Spleen (tissue), 11 donors: ENCODE results near the gene ADAMTS3. TPM values are rescaled to one million over a fixed set of nuclear protein-coding genes. Genes with fewer than 3 reads are reported as not detected.

Experiments
- DNase-seq: peaks from one replicate; pipeline ENCODE4 v3.0.0-alpha.2; 2020
- H3K27ac ChIP-seq, 8 donors: fragments of 200-600 bp; sonication (generic) in 7 of 8; 1 replicate in 4 of 8; 2 replicates in 4 of 8; pipeline versions ENCODE4 v1.5.0 to v1.8.0; 2016 to 2021; ENCODE audit warnings: inconsistent platforms in 4 of 8, mild to moderate bottlenecking in 4 of 8, moderate library complexity in 1 of 8
- H3K27me3 ChIP-seq, 7 donors: fragments of 200-600 bp; sonication (generic) in 6 of 7; replicated peaks in 1 of 7; 1 replicate in 4 of 7; 2 replicates in 3 of 7; pipeline versions ENCODE4 v1.5.0 to v1.8.0; 2016 to 2021; ENCODE audit warnings: inconsistent platforms in 3 of 7, mild to moderate bottlenecking in 1 of 7
- H3K36me3 ChIP-seq, 6 donors: fragments of 200-600 bp; sonication (generic) in 5 of 6; 1 replicate in 4 of 6; 2 replicates in 2 of 6; pipeline versions ENCODE4 v1.5.0 to v1.8.0; 2016 to 2021; ENCODE audit warnings: inconsistent platforms in 2 of 6
- H3K4me1 ChIP-seq, 6 donors: fragments of 200-600 bp; sonication (generic) in 5 of 6; 1 replicate in 3 of 6; 2 replicates in 3 of 6; pipeline versions ENCODE4 v1.5.0 to v1.8.0; 2016 to 2021; ENCODE audit warnings: inconsistent platforms in 3 of 6
- H3K4me3 ChIP-seq, 8 donors: fragments of 200-600 bp; sonication (generic) in 7 of 8; 1 replicate in 4 of 8; 2 replicates in 4 of 8; pipeline versions ENCODE4 v1.5.0 to v1.8.0; 2016 to 2021; ENCODE audit warnings: inconsistent platforms in 4 of 8, mild to moderate bottlenecking in 4 of 8, moderate library complexity in 2 of 8
- H3K9me3 ChIP-seq, 8 donors: fragments of 200-600 bp; sonication (generic) in 7 of 8; 1 replicate in 4 of 8; 2 replicates in 4 of 8; pipeline versions ENCODE4 v1.5.0 to v1.8.0; 2016 to 2021; ENCODE audit warnings: inconsistent platforms in 4 of 8
- CTCF ChIP-seq, 11 experiments: fragments of 200-600 bp in 7 of 11; fragments of 450-650 bp in 4 of 11; sonication (generic) in 4 of 11; IDR thresholded peaks in 8 of 11; conservative IDR thresholded peaks in 3 of 11; 1 replicate in 7 of 11; 2 replicates in 4 of 11; pipeline versions ENCODE4 v1.4.0 to v1.8.0; 2016 to 2021; ENCODE audit warnings: antibody characterized with exemption in 11 of 11, inconsistent platforms in 4 of 11, mild to moderate bottlenecking in 1 of 11
- POLR2A ChIP-seq, 3 donors: fragments of 450-650 bp; IDR thresholded peaks; one replicate each; pipeline ENCODE4 v1.5.1; 2017; ENCODE audit warnings: antibody characterized with exemption in 3 of 3, mild to moderate bottlenecking in 1 of 3
- POLR2AphosphoS5 ChIP-seq, 3 donors: sonication (generic); formaldehyde crosslinking; IDR thresholded peaks; one replicate each; pipeline ENCODE4 v1.5.1; 2017; ENCODE audit warnings: antibody characterized with exemption in 3 of 3
- WGBS, 5 donors: extraction: QIAGEN DNeasy Blood & Tissue Kit in 3 of 5; methylation state at CpG; one replicate each; pipeline versions ENCODE4 v1.1.5 to v1.1.7; 2013 to 2018; 5-methylcytosine and 5-hydroxymethylcytosine counted together
- intact Hi-C: fragments of 100-400 bp; cut with DNase I; formaldehyde crosslinking; loops from one replicate; pipeline ENCODE4 v1.15.0; 2023; ENCODE audit warnings: low total_unique reads
- polyA plus RNA-seq, 3 donors: library from polyadenylated mRNA; stranded (reverse); fragments of 200-250 nt; gene quantifications; one replicate each; pipeline ENCODE4 v1.2.1, GENCODE V29; 2013
- total RNA-seq, 7 donors: library from RNA; depleted of rRNA in 3 of 7; stranded (reverse); fragments of >200 nt in 3 of 7; fragmentation: NEBNext Ultra II Directional in 4 of 7; extraction: Animal tissue kit (Norgen Biotek cat#: 25700) in 4 of 7; gene quantifications; one replicate each; pipeline versions ENCODE4 v1.1.0 to v1.2.1, GENCODE V29; 2016 to 2021
- donor health status: healthy with polysubstance abuse.
- donor health status: DM: no; HTN: no; CAD: no; lungs with moderate emphysema.
- donor health status: DM: no; HTN: no; CAD: no.
- donor health status: Bipolar disorder and iron deficiency.
- donor health status: healthy.
- donor health status: DM: no; HTN: no; CAD: no.
- donor health status: DM: yes; HTN: yes; CAD: no.

Gene ADAMTS3
- total and polyA plus RNA-seq, 10 donors = 0.15 to 2.6 (median 0.66) TPM

GRCh38 chr4:72473434-72473900, 95.6 kb downstream of the ADAMTS3 start:
- no peak overlapping the region for H3K4me3 ChIP-seq
- H3K27ac ChIP-seq = no peak overlapping the region
- intact Hi-C loops = no loop called here
- no peak for DNase-seq
- no peaks in the 10 kb centered on the region for H3K27me3 ChIP-seq
- no peaks in the 10 kb centered on the region for H3K9me3 ChIP-seq
- WGBS, 5 donors = 75 to 84% (median 78%) methylated on average over 1 of the region's 1 CpG
- no peaks in the 10 kb centered on the region for H3K36me3 ChIP-seq
- no peaks in the 10 kb centered on the region for H3K4me1 ChIP-seq
- no peak for TF ChIP-seq CTCF (IDR thresholded peaks at IDR 0.05 in 8 of 11, conservative IDR thresholded peaks at IDR 0.05 in 3 of 11)
- TF ChIP-seq POLR2A (IDR thresholded peaks at IDR 0.05) = no peak
- no peak for TF ChIP-seq POLR2AphosphoS5 (IDR thresholded peaks at IDR 0.05)

- TF ChIP-seq POLR2AphosphoS5 (IDR thresholded peaks at IDR 0.05) (no peak), CTCF (IDR thresholded peaks at IDR 0.05 in 8 of 11, conservative IDR thresholded peaks at IDR 0.05 in 3 of 11) (no peak), POLR2A (IDR thresholded peaks at IDR 0.05) (no peak)
- H3K4me3 ChIP-seq = no peak overlapping the region
- no peak for DNase-seq
- no peak overlapping the region for H3K27ac ChIP-seq
- intact Hi-C loops = no loop called here
- no peaks in the 10 kb centered on the region for H3K36me3 ChIP-seq
- 81 to 87% (median 84%) methylated on average over 2 of the region's 2 CpGs for WGBS, 5 donors
- no peaks in the 10 kb centered on the region for H3K9me3 ChIP-seq
- H3K4me1 ChIP-seq = no peaks in the 10 kb centered on the region
- no peaks in the 10 kb centered on the region for H3K27me3 ChIP-seq
Observed at GRCh38 chr4:72471816-72472215, 97.2 kb downstream of the ADAMTS3 start.

DNA sequence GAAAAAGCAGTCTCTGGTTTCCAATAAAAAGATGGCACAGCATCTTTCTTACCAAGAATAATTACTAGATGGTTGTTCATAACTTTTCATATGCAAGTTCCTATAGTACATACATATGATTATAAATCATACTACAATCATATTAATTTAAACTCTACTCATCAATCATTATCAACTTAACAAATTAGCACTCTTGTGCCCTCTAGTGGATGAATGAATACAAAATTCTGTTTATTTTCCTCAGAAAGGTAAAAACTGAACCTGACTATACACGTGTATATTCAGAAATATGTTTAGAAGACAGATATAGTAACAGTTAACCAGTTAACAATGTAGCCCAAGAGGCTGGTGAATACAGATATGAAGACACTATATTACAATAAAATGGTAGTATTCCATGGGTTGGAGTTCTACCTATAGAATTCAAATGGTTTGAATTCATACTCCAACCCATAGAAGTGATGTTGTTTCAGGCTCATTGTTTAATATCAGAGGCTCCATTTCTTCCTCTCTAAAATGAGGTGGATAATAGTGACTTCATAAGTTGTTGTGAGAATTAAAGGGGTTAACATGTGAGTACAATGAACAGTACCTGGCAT, 100.0 kb downstream of the ADAMTS3 start:
- Histone ChIP-seq H3K4me1 (no peaks in the 10 kb centered on the region), H3K27ac (no peak overlapping the region), H3K9me3 (no peaks in the 10 kb centered on the region), H3K27me3 (no peaks in the 10 kb centered on the region), H3K4me3 (no peak overlapping the region), H3K36me3 (no peaks in the 10 kb centered on the region)
- TF ChIP-seq CTCF (IDR thresholded peaks at IDR 0.05 in 8 of 11, conservative IDR thresholded peaks at IDR 0.05 in 3 of 11) = peak in 6 of 11 experiments; percentile 23 to 44 (median 30)
- TF ChIP-seq POLR2AphosphoS5 (IDR thresholded peaks at IDR 0.05) = no peak
- 3 to 16% (median 6%) methylated on average over 1 of the region's 1 CpG for WGBS, 5 donors
- no peak for DNase-seq
- intact Hi-C loops = loop anchor here (10.0 kb wide), 1 partner anchor 134 kb away; no protein-coding TSS in a partner anchor

DNA sequence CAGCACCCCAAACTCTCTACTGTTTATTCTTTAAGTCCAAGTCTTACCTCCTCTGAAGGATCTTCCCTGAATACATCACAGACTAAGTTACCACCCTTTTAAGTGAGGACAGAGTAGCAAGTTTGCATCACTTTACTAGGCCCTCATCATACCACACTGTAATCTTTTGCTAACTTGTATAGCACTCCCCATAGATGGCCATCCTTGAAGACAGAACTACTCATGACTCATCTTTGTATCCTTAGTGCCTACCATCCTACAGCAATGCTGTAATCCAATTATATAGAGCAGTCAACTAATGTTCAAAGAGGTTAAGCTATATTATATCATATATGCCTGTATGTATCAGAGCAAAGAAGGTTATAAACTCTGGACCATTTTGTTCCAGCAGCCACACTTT, 101.4 kb downstream of the ADAMTS3 start:
- TF ChIP-seq CTCF (IDR thresholded peaks at IDR 0.05 in 8 of 11, conservative IDR thresholded peaks at IDR 0.05 in 3 of 11) = no peak
- no peak for TF ChIP-seq POLR2A (IDR thresholded peaks at IDR 0.05)
- no peak for TF ChIP-seq POLR2AphosphoS5 (IDR thresholded peaks at IDR 0.05)

More for the DNA sequence above, 101.4 kb downstream of the ADAMTS3 start:
- intact Hi-C loops = loop anchor here (10.0 kb wide), 1 partner anchor 133 kb away; no protein-coding TSS in a partner anchor
- Histone ChIP-seq H3K9me3 (no peaks in the 10 kb centered on the region), H3K27me3 (no peaks in the 10 kb centered on the region), H3K27ac (no peak overlapping the region), H3K4me1 (no peaks in the 10 kb centered on the region), H3K4me3 (no peak overlapping the region), H3K36me3 (no peaks in the 10 kb centered on the region)
- DNase-seq = no peak
